Endothelial cell of umbilical vein (primary cell): ENCODE measurements around the gene KRTAP5-1. TPM values are rescaled to one million over a fixed set of nuclear protein-coding genes. Genes with fewer than 3 reads are reported as not detected.

Experiments used
- BruUV-seq: library from RNA; stranded (reverse); fragments of 400-500 nt; replicated peaks from 2 replicates; lab custom pipeline; 2021; lab: Mats Ljungman, UMichigan
- CTCF ChIA-PET: fragments of 300-600, 350-600 bp; sonication (Branson Sonifier 250); formaldehyde crosslinking; loops from one replicate; lab custom pipeline; 2021; ENCODE audit warnings: antibody characterized with exemption, inconsistent platforms; lab: Charles Lee
- POLR2A ChIA-PET: fragments of 300-600, 350-600 bp; sonication (Branson Sonifier 250); formaldehyde crosslinking; loops from one replicate; lab custom pipeline; 2021; ENCODE audit warnings: antibody characterized with exemption, inconsistent platforms; lab: Charles Lee
- DNase-seq: peaks from one replicate; pipeline ENCODE4 v3.0.0-alpha.2; 2011; ENCODE audit warnings: low read depth, low spot score
- FAIRE-seq: peaks from 2 replicates; lab custom pipeline; 2011; peaks lifted over from hg19 to GRCh38; lab: Jason Lieb, UNC
- H2AFZ ChIP-seq: 2 replicates; pipeline ENCODE4 v1.6.0; 2012; ENCODE audit warnings: low read depth, low read length, control low read depth, inconsistent platforms
- H3K27ac ChIP-seq: 2 replicates; pipeline ENCODE4 v1.5.1; 2011; ENCODE audit warnings: low read depth, mild to moderate bottlenecking, control low read depth, low read length, moderate library complexity; ENCODE audit not compliant: insufficient read depth
- H3K27me3 ChIP-seq, 2 experiments: 2 replicates each; pipeline versions ENCODE4 v1.6.0 to v1.6.1; 2011; ENCODE audit warnings: low read length in 2 of 2, mixed read lengths in 1 of 2; ENCODE audit not compliant: control insufficient read depth in 2 of 2, insufficient read depth in 2 of 2
- H3K36me3 ChIP-seq, 2 experiments: 2 replicates in 1 of 2; 3 replicates in 1 of 2; pipeline ENCODE4 v1.5.1; 2011; ENCODE audit warnings: low read length in 2 of 2, mild to moderate bottlenecking in 1 of 2, moderate library complexity in 1 of 2; ENCODE audit not compliant: control insufficient read depth in 2 of 2, insufficient read depth in 2 of 2; ENCODE audit errors: extremely low read depth in 1 of 2
- H3K4me1 ChIP-seq: 3 replicates; pipeline ENCODE4 v1.5.1; 2011; ENCODE audit warnings: mild to moderate bottlenecking, low read length; ENCODE audit not compliant: control insufficient read depth, insufficient read depth; ENCODE audit errors: extremely low read depth
- H3K4me2 ChIP-seq: 2 replicates; pipeline ENCODE4 v1.6.1; 2011; ENCODE audit warnings: low read length, control low read depth, mixed read lengths; ENCODE audit not compliant: insufficient read depth
- H3K4me3 ChIP-seq, 3 experiments: fragments of 200-600 bp in 1 of 3; sonication (generic), shearing (Covaris generic) in 1 of 3; replicated peaks in 1 of 3; 2 replicates each; pipeline ENCODE4 v1.5.1; 2011 to 2016; ENCODE audit warnings: control low read depth in 3 of 3, low read length in 3 of 3, mild to moderate bottlenecking in 2 of 3, inconsistent platforms in 1 of 3, low read depth in 1 of 3, moderate library complexity in 1 of 3; ENCODE audit not compliant: insufficient read depth in 1 of 3
- H3K79me2 ChIP-seq: 2 replicates; pipeline ENCODE4 v1.6.0; 2012; ENCODE audit warnings: low read length, inconsistent platforms; ENCODE audit not compliant: control insufficient read depth, insufficient read depth
- H3K9ac ChIP-seq: replicated peaks from 2 replicates; pipeline ENCODE3; 2011; ENCODE audit warnings: low read length, control low read depth; ENCODE audit not compliant: insufficient read depth; ENCODE audit errors: extremely low read depth
- H3K9me1 ChIP-seq: replicated peaks from 3 replicates; pipeline ENCODE4 v1.6.0; 2011; ENCODE audit warnings: mild to moderate bottlenecking, low read length; ENCODE audit not compliant: control insufficient read depth, insufficient read depth; ENCODE audit errors: extremely low read depth
- H3K9me3 ChIP-seq: replicated peaks from 2 replicates; pipeline ENCODE4 v1.5.1; 2012; ENCODE audit warnings: low read length, inconsistent platforms; ENCODE audit not compliant: control insufficient read depth, insufficient read depth
- H4K20me1 ChIP-seq: replicated peaks from 2 replicates; pipeline ENCODE3; 2011; ENCODE audit warnings: mild to moderate bottlenecking, low read length; ENCODE audit not compliant: control insufficient read depth, insufficient read depth; ENCODE audit errors: extremely low read depth
- EZH2 ChIP-seq: IDR thresholded peaks from 2 replicates; pipeline ENCODE4 v1.6.1; 2012; ENCODE audit warnings: borderline replicate concordance, low read depth, mild to moderate bottlenecking, moderate library complexity, low read length, inconsistent platforms; ENCODE audit not compliant: severe bottlenecking
- FOS ChIP-seq: IDR thresholded peaks from 2 replicates; pipeline ENCODE4 v1.6.1; 2011; ENCODE audit warnings: mild to moderate bottlenecking, low read length, moderate library complexity, borderline replicate concordance; ENCODE audit not compliant: insufficient read depth
- GATA2 ChIP-seq: IDR thresholded peaks from 2 replicates; pipeline ENCODE4 v1.7.0; 2011; ENCODE audit warnings: low read depth, mild to moderate bottlenecking, moderate library complexity, mixed read lengths, low read length; ENCODE audit not compliant: insufficient read length, insufficient read depth
- JUN ChIP-seq: IDR thresholded peaks from 2 replicates; pipeline ENCODE4 v1.6.1; 2011; ENCODE audit warnings: borderline replicate concordance, low read depth; ENCODE audit not compliant: insufficient read length, insufficient read depth
- MYC ChIP-seq: IDR thresholded peaks from one replicate; pipeline ENCODE4 v1.6.1; 2011; ENCODE audit warnings: mild to moderate bottlenecking, low read depth, low read length
- dilution Hi-C: fragments of 300-500 bp; cut with MboI; formaldehyde crosslinking; loops from one replicate; pipeline ENCODE4 v1.15.0; 2019; ENCODE audit warnings: low sequenced_read_pairs; ENCODE audit not compliant: extremely low pct_ligation_motif_present
- intact Hi-C: fragments of 100-400 bp; cut with micrococcal nuclease; formaldehyde crosslinking; loops from one replicate; pipeline ENCODE4 v1.10.0; 2022
- polyA plus RNA-seq, 4 experiments: library from polyadenylated mRNA; depleted of rRNA in 3 of 4; stranded (reverse) in 3 of 4; unstranded in 1 of 4; fragments of >200 nt; gene quantifications; 2 replicates each; pipeline versions ENCODE4 v1.2.1 to v1.2.3, GENCODE V29; 2011 to 2012; ENCODE audit warnings: missing spikeins in 1 of 4
- total RNA-seq: library from RNA; stranded (reverse); gene quantifications from 2 replicates; pipeline ENCODE4 v1.2.3, GENCODE V29; 2021
- TF ChIP-seq, protein P1 (sequence below), 2 donors: IDR thresholded peaks; 1 replicate in 1 of 2; 2 replicates in 1 of 2; pipeline ENCODE4 v1.5.1; 2011; ENCODE audit warnings: low read length in 2 of 2, mild to moderate bottlenecking in 2 of 2, moderate library complexity in 2 of 2, control low read depth in 1 of 2, inconsistent platforms in 1 of 2, low read depth in 1 of 2; ENCODE audit not compliant: insufficient read depth in 1 of 2; ENCODE audit errors: extremely low read depth in 1 of 2

Gene KRTAP5-1
- total and polyA plus RNA-seq, 2 donors (not counting 3 experiments of a cell fraction or from before 2014, with no cell fraction given) = not detected

DNA sequence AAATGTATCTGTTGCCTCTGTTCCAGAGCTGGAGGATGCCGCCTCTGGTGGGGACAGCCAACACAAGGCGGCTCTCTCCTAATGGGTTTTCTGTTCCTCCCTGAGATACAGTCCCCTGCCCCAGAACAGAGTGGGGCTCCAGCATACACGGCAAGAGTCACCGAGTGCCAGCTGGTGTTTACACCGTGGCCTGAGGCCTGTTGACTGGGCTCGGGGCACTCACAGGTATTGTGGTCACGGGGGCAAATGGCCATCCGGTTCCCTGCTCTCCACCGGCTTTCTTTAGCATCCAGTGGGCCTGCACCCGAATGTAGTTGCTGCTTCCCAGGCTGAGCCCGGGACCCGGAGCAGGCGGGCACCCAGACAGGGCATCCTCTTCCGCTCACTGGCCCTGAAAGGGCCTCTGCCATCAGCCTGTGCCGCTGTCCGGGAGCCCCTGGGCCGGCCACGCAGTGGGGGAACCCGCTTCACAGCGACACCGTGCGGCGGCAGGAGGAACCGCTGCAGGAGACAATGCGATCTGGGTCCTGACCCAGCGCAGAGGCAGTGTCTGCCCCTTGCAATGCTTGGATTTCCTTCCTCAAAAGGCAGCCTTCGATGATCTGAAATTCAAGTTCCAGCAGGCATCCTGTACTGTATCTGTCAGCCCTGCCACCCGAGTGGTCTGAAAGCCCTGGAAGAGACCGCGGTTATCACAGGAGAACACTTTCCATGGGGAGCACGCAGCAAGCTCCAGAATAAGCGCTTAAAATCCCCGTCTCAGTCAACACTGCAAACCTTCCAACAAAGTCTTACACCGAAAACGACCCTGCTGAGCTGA is 43.6 kb upstream of the KRTAP5-1 start:
- Histone ChIP-seq H3K4me3 (no peak overlapping the region), H3K9me1 (no peaks in the 10 kb centered on the region), H3K79me2 (no peaks in the 10 kb centered on the region), H3K27ac (no peak overlapping the region), H3K4me1 (no peaks in the 10 kb centered on the region), H4K20me1 (no peaks in the 10 kb centered on the region), H3K9ac (no peak overlapping the region), H3K4me2 (no peak overlapping the region), H3K27me3 (peaks cover 0 to 8% of the 10 kb centered on the region in 2 experiments), H3K36me3 (no peaks in the 10 kb centered on the region), H2AFZ (no peak overlapping the region), H3K9me3 (no peaks in the 10 kb centered on the region)
- FAIRE-seq = peak; percentile 79
- no TSS peak for BruUV-seq
- intact Hi-C loops (loop anchor here (1.0 to 2.0 kb wide), 2 partner anchors 34 to 82 kb away; no protein-coding TSS in a partner anchor), dilution Hi-C loops (no loop called here)
- ChIA-PET POLR2A (no interaction called here), CTCF (interaction anchor here (1.0 to 1.8 kb wide), 8 partner anchors 9 to 524 kb away, joined by 3 to 20 read pairs (median 6); no protein-coding TSS in a partner anchor)
- TF ChIP-seq EZH2 = no peak
- TF ChIP-seq, protein P1, sequence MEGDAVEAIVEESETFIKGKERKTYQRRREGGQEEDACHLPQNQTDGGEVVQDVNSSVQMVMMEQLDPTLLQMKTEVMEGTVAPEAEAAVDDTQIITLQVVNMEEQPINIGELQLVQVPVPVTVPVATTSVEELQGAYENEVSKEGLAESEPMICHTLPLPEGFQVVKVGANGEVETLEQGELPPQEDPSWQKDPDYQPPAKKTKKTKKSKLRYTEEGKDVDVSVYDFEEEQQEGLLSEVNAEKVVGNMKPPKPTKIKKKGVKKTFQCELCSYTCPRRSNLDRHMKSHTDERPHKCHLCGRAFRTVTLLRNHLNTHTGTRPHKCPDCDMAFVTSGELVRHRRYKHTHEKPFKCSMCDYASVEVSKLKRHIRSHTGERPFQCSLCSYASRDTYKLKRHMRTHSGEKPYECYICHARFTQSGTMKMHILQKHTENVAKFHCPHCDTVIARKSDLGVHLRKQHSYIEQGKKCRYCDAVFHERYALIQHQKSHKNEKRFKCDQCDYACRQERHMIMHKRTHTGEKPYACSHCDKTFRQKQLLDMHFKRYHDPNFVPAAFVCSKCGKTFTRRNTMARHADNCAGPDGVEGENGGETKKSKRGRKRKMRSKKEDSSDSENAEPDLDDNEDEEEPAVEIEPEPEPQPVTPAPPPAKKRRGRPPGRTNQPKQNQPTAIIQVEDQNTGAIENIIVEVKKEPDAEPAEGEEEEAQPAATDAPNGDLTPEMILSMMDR (IDR thresholded peaks at IDR 0.05; ENCODE audit: extremely low read depth in 1 of 2, insufficient read depth in 1 of 2, low read depth in 1 of 2, low read length in 2 of 2) = peak; percentile 95 to 97
- peak; percentile 34 for DNase-seq

DNA sequence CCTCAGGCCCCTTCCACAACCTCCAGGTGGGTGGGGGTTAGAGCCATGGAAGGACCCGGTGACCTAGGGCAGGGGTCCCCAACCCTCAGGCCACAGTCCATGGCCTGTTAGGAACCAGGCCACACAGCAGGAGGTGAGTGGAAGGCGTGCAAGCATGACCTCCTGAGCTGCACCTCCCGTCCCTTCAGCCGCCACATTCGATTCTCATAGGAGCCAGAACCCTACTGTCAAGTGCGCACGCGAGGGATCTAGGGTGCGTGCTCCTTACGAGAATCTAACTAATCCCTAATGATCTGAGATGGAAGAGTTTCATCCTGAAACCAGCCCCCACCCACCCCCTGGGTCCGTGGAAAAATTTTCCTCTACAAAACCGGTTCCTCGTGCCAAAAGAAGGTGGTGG is 40.5 kb upstream of the KRTAP5-1 start:
- TF ChIP-seq JUN (no peak), FOS (no peak), MYC (no peak), GATA2 (no peak), EZH2 (no peak)
- TF ChIP-seq, protein P1 (IDR thresholded peaks at IDR 0.05; ENCODE audit: extremely low read depth in 1 of 2, insufficient read depth in 1 of 2, low read depth in 1 of 2, low read length in 2 of 2) = no peak
- Histone ChIP-seq H3K79me2 (no peaks in the 10 kb centered on the region), H3K27me3 (peaks cover 0 to 3% of the 10 kb centered on the region in 2 experiments), H3K27ac (no peak overlapping the region), H3K4me1 (no peaks in the 10 kb centered on the region), H4K20me1 (no peaks in the 10 kb centered on the region), H3K9me1 (no peaks in the 10 kb centered on the region), H3K9ac (no peak overlapping the region), H3K36me3 (no peaks in the 10 kb centered on the region), H3K4me2 (no peak overlapping the region), H2AFZ (no peak overlapping the region), H3K9me3 (no peaks in the 10 kb centered on the region), H3K4me3 (no peak overlapping the region)
- intact Hi-C loops = no loop called here
- ChIA-PET POLR2A (no interaction called here), CTCF (interaction anchor here (0.9 to 2.1 kb wide), 4 partner anchors 12 to 79 kb away, joined by 3 to 22 read pairs (median 4); no protein-coding TSS in a partner anchor)
- FAIRE-seq (no peak), DNase-seq (no peak)
- dilution Hi-C loops = no loop called here
- no TSS peak for BruUV-seq
